NT2/D1 (cell line): ENCODE measurements around the gene CADM2.
"Not testable (repeated sequence)": the region's sequence is repeated elsewhere in the genome, so short reads cannot be mapped to it uniquely, and the experiment has no call there.

Experiments used
- DNase-seq: peaks from one replicate; pipeline ENCODE4 v3.0.0-alpha.2; 2011; ENCODE audit warnings: low read depth, low spot score
- H3K27me3 ChIP-seq: 2 replicates; pipeline ENCODE4 v1.6.0; 2011; ENCODE audit warnings: mild to moderate bottlenecking; ENCODE audit not compliant: insufficient read length, insufficient read depth
- H3K36me3 ChIP-seq: 2 replicates; pipeline ENCODE4 v1.6.1; 2011; ENCODE audit warnings: mild to moderate bottlenecking, low read length, mixed read lengths; ENCODE audit not compliant: insufficient read depth, insufficient read length
- H3K4me1 ChIP-seq: 2 replicates; pipeline ENCODE4 v1.5.1; 2011; ENCODE audit not compliant: insufficient read depth, insufficient read length
- H3K4me3 ChIP-seq: 2 replicates; pipeline ENCODE4 v1.5.1; 2011; ENCODE audit warnings: low read depth; ENCODE audit not compliant: insufficient read length
- H3K9ac ChIP-seq: 2 replicates; pipeline ENCODE4 v1.6.0; 2011; ENCODE audit warnings: low read depth; ENCODE audit not compliant: insufficient read length
- H3K9me3 ChIP-seq: 2 replicates; pipeline ENCODE4 v1.5.1; 2011; ENCODE audit warnings: mild to moderate bottlenecking, low read length; ENCODE audit not compliant: insufficient read depth
- SUZ12 ChIP-seq: IDR thresholded peaks from 2 replicates; pipeline ENCODE4 v1.6.1; 2011; ENCODE audit not compliant: insufficient read length, insufficient read depth; ENCODE audit errors: extremely low read depth
- YY1 ChIP-seq: IDR thresholded peaks from 2 replicates; pipeline ENCODE4 v1.6.1; 2011; ENCODE audit not compliant: insufficient read length, insufficient read depth
- ZNF274 ChIP-seq: IDR thresholded peaks from 2 replicates; pipeline ENCODE4 v1.6.1; 2011; ENCODE audit warnings: mild to moderate bottlenecking, low read depth, low read length

Gene CADM2

DNA sequence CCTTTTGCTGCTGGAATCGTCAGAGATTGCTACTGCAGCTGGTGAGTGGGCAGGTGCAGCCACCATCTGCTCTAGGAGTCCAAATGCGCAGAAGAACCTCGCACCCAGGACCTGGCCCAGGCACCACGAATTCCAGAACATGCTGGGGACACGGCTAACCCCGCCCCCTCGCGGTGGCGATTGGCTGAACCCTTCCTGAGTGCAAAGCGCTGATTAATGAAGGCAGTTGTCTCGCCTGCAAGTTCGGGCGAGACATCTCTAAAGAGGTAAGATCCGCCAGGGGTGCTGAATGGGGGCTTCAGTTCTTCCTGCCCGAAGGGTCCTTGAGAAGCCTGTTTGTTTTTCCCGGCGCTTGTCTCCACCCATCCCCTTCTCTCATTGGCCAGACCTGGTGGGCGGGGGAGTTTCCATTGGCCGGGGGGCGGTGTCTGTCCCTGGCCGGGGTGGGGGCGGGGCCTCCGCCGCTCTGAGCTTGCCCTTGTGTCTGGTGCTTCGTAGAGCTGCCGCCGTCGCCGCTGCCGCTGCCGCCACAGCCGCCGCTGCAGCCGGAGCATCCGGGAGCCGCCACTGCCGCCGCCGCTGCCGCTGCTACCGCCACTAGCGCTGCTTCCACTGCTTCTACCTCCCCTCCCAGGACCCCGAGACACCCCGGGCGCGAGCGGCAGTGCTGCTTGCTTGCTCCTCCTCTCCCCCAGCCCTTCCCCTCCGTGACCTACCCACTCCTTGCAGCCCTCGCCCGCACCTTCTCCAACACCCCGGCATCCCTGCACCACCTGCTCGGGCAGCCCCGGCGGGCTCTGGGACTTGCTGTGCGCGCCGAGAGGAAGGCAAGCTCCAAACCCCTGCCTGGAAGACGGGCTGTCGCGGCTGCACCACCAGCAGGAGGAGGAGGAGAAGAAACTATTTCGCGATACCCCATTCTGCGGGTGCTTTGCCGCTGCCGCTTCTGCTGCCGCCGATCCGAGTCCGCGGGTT is at the start of gene CADM2:
Gene CADM2 (plus strand): TSS at position 495 of the 975 bp plus-strand sequence.
- Histone ChIP-seq H3K9ac (peak within 1 kb of the TSS; percentile 82), H3K27me3 (peaks cover 15% of the 10 kb centered on the region), H3K9me3 (no peaks in the 10 kb centered on the region), H3K4me3 (peak within 1 kb of the TSS; percentile 81), H3K4me1 (no peaks in the 10 kb centered on the region), H3K36me3 (no peaks in the 10 kb centered on the region)
- peak; percentile 92 for DNase-seq
- no peak for TF ChIP-seq SUZ12
- TF ChIP-seq YY1, result no peak
- TF ChIP-seq ZNF274, result no peak

DNA sequence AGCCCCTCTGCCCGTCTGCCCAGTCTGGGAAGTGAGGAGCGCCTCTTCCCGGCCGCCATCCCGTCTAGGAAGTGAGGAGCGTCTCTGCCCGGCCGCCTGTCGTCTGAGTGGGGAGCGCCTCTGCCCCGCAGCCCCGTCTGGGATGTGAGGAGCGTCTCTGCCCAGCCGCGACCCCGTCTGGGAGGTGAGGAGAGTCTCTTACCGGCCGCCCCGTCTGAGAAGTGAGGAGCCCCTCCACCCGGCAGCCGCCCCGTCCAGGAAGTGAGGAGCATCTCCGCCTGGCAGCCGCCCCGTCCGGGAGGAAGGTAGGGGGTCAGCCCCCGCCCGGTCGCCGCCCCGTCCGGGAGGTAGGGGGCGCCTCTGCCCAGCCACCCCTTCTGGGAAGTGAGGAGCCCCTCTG is 40.2 kb upstream of the CADM2 start:
- not testable (repeated sequence) for H3K9ac ChIP-seq, H3K4me1 ChIP-seq, H3K27me3 ChIP-seq, DNase-seq, H3K4me3 ChIP-seq, H3K9me3 ChIP-seq, H3K36me3 ChIP-seq

DNA sequence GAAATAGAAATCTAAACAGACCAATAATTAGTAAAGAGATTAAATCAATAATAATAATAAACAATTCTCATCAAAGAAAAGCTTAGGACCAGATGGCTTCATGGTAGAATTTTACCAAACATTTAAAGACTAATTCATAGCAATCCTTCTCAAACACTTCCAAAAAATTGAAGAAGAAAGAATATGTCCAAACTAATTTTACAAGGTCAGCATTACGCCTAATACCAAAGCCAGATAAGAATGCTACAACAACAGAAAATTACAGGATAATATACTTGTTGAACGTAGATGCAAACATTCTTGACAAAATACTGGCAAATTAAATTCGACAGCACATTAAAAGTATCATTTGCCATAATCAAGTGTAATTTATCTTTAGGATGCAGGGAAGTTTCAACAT is 36.1 kb upstream of the CADM2 start:
- no peaks in the 10 kb centered on the region for H3K4me1 ChIP-seq
- no peak overlapping the region for H3K4me3 ChIP-seq
- no peak for DNase-seq
- no peaks in the 10 kb centered on the region for H3K36me3 ChIP-seq
- no peak overlapping the region for H3K9ac ChIP-seq
- TF ChIP-seq ZNF274 (no peak), SUZ12 (no peak), YY1 (no peak)
- no peaks in the 10 kb centered on the region for H3K27me3 ChIP-seq
- 0 out of 2 replicates have a peak, but pooled peaks cover 4% of the 10 kb centered on the region for H3K9me3 ChIP-seq

DNA sequence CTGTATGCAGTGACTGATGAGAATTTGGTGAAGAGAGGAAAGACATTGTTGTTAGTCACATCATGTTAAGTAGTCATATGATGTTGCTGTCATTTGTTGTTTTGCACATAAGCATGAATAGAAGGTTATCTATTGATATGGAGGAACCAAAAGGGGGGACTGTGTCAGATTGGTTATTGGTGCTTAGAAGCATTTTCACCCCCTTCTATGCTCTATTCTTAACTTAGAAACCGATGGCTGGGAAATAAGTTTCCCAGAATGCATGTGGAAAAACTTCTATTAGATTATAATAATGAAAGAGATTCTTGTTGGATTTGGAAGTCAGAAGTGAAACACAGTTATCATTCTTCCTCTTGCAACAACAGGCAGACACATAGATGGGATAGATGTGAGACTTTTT is 33.2 kb upstream of the CADM2 start:
- TF ChIP-seq ZNF274 (no peak), SUZ12 (no peak), YY1 (no peak)
- Histone ChIP-seq H3K9ac (no peak overlapping the region), H3K9me3 (0 out of 2 replicates have a peak, but pooled peaks cover 4% of the 10 kb centered on the region), H3K36me3 (no peaks in the 10 kb centered on the region), H3K4me1 (no peaks in the 10 kb centered on the region), H3K4me3 (no peak overlapping the region), H3K27me3 (no peaks in the 10 kb centered on the region)
- no peak for DNase-seq

DNA sequence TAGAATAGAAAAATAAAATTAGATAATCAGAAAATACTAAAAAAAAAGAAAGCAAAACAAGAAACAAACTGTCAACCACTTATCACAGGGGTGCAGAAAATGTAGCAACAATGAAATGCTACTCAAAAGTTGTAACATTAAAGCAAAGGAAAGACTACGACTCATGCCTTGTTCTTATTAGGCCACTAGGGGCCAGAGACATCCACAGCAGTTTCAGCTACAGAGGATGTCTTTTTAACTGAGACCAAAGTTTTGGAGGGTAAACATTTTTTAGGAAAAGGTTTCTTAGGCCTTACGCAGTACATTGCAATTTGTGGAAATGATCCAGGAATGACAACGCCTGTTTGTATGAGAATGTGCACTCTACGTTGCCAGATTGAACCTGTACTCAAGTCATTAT is 15.4 kb upstream of the CADM2 start:
- no peak for TF ChIP-seq ZNF274
- no peak for TF ChIP-seq SUZ12
- TF ChIP-seq YY1, result no peak
- no peak for DNase-seq
- Histone ChIP-seq H3K36me3 (no peaks in the 10 kb centered on the region), H3K9me3 (no peaks in the 10 kb centered on the region), H3K9ac (no peak overlapping the region), H3K4me1 (no peaks in the 10 kb centered on the region), H3K27me3 (no peaks in the 10 kb centered on the region), H3K4me3 (no peak overlapping the region)

DNA sequence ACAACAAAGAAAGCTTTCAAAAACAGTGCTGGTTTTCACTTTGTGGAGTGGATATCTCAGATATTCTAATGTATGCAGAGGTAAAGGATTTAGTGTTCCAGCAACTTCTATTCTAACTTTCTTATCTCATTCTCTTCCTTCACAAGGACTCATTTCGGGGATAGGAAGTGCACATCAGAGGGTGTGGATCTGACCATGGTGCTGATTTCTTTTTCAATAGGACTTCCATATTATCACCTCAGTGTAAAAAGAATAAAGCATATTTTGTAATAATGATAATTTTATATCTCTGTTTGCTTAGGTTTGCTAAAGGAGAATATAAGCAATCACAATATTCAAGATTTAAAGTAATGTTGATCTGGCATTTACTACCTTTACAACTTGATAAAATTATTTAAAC is 12.5 kb upstream of the CADM2 start:
- H3K36me3 ChIP-seq, result no peaks in the 10 kb centered on the region
- no peak overlapping the region for H3K9ac ChIP-seq
- TF ChIP-seq YY1 (no peak), ZNF274 (no peak), SUZ12 (no peak)
- no peaks in the 10 kb centered on the region for H3K4me1 ChIP-seq
- DNase-seq, result no peak
- H3K27me3 ChIP-seq, result no peaks in the 10 kb centered on the region
- H3K4me3 ChIP-seq, result no peak overlapping the region
- H3K9me3 ChIP-seq, result no peaks in the 10 kb centered on the region

DNA sequence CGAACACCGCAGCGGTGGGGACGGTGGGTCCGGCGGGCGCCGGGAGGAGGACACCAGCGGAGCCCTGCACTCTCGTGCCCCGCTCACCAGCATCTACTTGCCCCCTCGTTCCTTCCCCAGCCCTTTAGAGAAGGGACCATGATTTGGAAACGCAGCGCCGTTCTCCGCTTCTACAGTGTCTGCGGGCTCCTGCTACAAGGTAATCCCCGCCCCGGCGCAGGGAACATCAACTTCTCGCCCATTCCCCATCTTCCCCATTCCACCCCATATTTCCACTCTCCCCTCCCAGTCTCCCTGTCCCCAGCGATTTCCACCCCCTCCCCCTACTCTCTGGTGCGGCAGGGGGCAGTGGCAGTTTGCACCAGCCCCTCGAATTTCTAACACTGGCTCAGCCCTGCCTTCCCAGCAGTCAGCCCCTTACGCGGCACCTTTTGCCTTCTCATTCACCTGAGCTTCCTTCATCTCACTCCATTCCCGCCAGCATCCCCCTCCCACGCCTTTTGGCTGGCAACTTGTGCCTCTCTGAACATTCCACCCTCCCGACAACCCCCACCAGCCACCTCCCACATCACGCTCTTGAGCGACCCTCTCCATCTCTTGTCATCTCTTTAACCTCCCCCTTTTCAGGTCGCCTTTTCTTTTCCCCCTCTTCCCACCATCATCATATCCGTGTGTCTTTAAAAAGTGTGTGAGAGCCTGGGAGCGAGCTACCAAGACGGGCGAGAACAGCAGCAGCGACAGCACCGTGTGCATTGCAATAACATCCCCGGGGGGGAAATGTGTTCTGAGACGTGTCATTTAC is 882 bp downstream of the CADM2 start:
- TF ChIP-seq YY1, result no peak
- TF ChIP-seq SUZ12, result no peak
- TF ChIP-seq ZNF274, result no peak
- H3K36me3 ChIP-seq, result no peaks in the 10 kb centered on the region
- H3K4me3 ChIP-seq, result peak overlapping the region; percentile 81
- H3K9me3 ChIP-seq, result no peaks in the 10 kb centered on the region
- peak; percentile 46 for DNase-seq
- peaks cover 15% of the 10 kb centered on the region for H3K27me3 ChIP-seq
- H3K9ac ChIP-seq, result peak overlapping the region; percentile 82
- no peaks in the 10 kb centered on the region for H3K4me1 ChIP-seq
